HG02610 (cell line): ENCODE results near the gene S100A5.
"Not testable (repeated sequence)": the region's sequence is repeated elsewhere in the genome, so short reads cannot be mapped to it uniquely, and the experiment has no call there.

ENCODE experiments used
- ATAC-seq: cut with Tn5 transposase; IDR thresholded peaks from one replicate; pipeline ENCODE4 v1.9.1; 2021; ENCODE audit warnings: mild to moderate bottlenecking, moderate library complexity; ENCODE audit not compliant: unreplicated experiment

S100A5 gene

DNA sequence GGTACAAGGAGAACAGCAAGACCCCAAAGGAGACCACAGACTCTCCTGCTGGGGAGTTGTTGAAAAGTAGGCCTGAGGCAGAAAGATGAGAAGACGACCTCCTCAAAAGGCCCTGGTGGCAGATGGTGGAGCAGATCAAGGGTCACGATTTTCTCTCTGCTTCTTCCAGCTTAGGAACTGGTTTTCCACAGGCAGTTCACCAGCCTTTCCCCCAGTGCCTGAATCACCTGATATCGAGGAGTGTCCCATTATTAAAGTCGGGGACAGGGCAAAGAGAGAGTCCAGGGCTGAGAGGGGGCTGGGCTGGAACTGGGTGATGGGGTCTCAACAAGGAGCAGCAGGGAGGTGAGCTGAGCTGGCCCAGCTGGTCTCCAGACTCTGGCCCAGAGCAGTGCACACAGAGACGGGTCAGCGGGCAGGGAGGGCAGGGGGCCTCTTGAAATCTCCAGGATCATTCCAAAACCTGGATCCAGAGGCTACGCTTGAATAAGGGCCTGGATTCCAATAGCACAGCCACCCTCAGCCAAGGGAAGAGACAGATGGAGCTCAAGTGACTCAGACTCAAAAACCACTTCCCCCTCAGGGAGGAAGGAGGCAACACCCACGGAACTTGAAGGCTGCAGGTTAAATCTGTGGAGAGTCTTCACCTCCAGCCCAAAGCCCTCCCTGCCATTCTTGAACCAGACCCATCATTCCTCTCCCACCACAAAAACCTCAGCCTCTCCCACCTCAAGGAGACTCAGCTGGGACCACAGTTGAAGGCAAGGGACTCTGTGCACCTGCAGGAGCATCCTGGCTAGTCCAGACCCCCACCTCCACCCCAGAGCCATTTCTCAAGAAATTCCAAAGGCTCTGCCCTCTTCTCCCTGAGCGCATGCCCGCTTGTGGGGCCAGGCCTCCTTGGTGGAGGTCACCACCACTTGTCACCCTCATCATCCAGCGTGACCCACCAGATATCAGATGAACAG lies at the start of gene S100A5:
Gene S100A5, minus strand, starts transcription at position 541 of the 968 bp plus-strand sequence. CDS start 743 bp downstream, outside the sequence.
- ATAC-seq, result no peak

DNA sequence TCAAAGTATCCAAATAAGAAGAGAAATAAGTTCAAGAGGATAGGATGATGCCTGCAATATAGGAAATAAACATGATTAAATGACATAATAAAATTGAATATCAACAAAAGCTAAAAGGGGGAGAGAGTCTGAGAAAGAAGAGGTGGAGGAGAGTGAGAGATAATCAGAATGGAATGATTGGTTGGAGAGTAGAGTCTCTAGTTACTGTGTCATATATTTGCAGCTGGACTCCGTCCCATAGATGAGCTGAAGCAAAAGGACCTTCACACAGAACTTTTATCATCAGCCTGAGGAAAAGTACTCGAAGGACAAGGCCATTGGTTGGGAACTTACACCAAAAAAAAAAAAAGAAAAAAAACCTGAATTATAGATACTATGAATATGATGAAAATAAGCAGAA lies 47.7 kb upstream of the S100A5 start:
- no peak for ATAC-seq

- ATAC-seq, result not testable (repeated sequence)
Measured at GRCh38 chr1:153588033-153588432, 47.3 kb upstream of the S100A5 start.

- no peak for ATAC-seq
Measured at GRCh38 chr1:153587314-153587713, 46.6 kb upstream of the S100A5 start.

GRCh38 chr1:153586347-153586746 lies 45.6 kb upstream of the S100A5 start:
- no peak for ATAC-seq

GRCh38 chr1:153585006-153585405 lies 44.3 kb upstream of the S100A5 start:
- ATAC-seq, result no peak

GRCh38 chr1:153583976-153584375 lies 43.2 kb upstream of the S100A5 start:
- ATAC-seq, result no peak

- not testable (repeated sequence) for ATAC-seq
Measured at GRCh38 chr1:153583514-153583913, 42.8 kb upstream of the S100A5 start.

DNA sequence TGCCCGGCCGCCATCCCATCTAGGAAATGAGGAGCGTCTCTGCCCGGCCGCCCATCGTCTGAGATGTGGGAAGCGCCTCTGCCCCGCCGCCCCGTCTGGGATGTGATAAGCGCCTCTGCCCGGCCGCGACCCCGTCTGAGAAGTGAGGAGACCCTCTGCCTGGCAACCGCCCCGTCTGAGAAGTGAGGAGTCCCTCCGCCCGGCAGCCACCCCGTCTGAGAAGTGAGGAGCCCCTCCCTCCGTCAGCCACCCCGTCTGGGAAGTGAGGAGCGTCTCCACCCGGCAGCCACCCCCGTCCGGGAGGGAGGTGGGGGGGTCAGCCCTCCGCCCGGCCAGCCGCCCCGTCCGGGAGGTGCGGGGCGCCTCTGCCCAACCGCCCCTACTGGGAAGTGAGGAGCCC lies 42.1 kb upstream of the S100A5 start:
- ATAC-seq, result not testable (repeated sequence)

DNA sequence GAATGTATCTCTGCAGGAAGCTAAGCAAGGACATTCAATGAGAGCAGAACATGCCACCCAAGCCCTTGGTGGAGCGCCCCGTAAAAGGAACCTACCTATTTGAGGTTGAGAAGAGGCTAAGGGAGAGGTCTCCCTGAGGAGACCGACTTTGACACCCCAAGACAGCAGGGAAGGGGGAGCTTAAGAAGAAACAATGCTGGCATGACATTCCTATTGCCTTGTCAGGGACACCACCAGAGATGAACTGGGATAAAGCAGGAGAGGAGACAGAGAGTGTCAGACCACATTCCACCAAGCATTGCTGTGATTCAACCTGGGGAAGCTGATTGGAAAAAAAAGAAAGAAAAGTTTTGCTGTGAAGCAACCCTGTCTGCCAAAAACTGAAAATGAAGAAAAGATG lies 38.2 kb upstream of the S100A5 start:
- no peak for ATAC-seq

DNA sequence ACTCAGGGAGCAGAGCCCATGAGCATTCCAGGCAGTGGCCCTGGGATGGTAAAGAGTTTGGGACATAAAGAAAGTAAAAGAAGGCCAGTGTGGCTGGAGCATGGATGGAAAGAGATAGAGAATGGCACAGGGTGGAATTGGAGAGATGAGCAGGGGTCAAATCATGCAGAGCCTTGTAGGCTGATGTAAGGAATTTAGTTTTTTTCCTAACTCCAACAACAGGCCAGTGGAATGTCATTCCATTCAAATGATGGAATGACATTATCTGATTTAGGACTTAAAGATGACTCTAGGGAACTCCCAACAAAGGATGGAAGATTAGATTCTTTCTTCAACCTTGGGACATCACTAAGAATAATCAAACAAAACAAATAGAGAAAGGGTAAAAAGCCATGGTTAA lies 37.8 kb upstream of the S100A5 start:
- no peak for ATAC-seq

DNA sequence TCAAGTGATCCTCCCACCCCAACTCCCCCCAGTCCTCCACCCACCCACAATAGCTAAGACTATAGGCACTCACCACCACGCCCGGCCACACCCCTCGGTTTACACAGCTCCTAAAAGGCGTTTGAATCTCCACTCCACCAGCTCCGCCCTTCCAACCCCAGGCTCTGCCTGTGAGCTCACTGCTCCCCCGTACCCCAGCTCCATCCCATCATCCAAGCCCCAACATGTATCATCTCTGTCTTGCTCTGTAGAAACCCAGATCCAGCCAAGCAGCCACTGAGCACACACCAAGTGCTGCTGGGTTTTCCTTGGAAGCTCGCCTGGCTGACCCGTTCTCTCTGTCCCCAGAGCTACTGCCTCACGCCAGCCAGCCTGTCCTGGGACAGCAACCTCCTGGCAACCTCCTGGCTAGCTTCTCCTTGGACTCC lies 36.9 kb upstream of the S100A5 start:
- no peak for ATAC-seq

- no peak for ATAC-seq
Measured at GRCh38 chr1:153577138-153577537, 36.4 kb upstream of the S100A5 start.

GRCh38 chr1:153575497-153575896 lies 34.8 kb upstream of the S100A5 start:
- ATAC-seq, result not testable (repeated sequence)

DNA sequence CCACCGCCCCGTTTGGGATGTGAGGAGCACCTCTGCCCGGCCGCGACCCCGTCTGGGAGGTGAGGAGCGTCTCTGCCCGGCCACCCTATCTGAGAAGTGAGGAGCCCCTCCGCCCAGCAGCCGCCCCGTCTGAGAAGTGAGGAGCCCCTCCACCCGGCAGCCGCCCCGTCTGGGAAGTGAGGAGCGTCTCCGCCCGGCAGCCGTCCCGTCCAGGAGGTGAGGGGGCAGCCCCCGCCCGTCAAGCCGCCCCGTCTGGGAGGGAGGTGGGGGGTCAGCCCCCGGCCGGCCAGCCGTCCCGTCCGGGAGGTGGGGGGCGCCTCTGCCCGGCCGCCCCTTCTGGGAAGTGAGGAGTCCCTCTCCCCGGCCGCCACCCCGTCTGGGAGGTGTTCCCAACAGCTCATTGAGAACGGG lies 34.4 kb upstream of the S100A5 start:
- ATAC-seq, result not testable (repeated sequence)

- ATAC-seq, result no peak
Measured at GRCh38 chr1:153573351-153573750, 32.6 kb upstream of the S100A5 start.

DNA sequence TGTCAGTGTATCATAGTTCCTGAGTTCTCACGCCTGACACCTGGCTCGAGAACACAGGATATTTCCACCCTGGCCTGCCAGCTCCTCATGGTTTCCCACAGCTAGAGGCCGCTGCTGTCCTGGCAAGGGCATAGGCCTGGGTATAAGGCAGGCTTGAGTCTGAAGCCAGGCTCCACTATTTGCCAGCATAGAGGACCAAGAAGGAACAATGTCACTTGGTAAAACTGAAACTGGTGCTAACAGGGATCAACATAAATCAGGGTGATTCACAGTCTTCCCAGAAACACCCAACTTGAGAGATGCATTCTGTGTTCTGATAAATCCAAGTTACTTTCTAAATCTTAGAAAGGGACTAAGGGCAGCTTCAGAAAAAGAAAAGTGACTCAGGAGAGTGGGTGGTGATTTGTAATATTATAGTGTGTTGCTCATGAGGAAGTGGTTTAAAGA lies 31.9 kb upstream of the S100A5 start:
- ATAC-seq, result peak; percentile 58

- no peak for ATAC-seq
Measured at GRCh38 chr1:153571706-153572105, 31.0 kb upstream of the S100A5 start.

DNA sequence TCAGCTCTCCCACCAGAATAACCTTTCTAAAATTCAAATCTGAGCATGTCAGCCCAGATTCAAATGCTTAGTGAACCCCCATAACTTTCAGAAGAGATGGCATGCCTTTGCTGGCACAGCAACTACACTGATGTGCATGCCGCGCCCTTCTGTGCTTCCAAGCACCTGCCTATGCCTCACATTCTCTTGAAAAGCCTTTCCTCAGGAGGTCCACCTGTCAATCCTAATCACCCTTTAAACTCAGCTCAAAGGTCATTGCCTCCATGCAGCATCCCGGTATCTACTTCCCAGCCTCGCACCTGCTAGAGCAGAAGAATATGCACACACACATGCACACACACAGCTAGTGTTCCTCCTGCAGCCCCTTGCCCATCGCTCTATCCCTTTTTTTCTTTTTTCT lies 30.1 kb upstream of the S100A5 start:
- no peak for ATAC-seq

DNA sequence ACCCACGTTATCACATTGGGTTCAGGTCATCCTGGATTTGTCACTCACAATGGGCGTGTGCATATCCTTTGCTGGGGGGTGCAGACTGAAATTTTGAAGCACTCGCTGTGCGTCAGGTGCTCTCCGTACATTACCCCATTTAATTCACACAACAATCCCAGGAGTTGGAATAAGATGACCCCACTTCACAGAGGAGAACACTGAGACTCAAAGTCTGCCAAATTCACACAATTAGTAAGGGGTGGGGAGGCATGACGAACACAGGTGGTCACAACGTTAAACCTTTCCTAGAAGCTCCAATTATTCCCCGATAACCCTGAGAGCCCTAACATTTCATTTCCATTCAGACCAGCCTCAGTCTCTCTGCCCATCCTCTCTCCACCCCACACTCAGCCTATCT lies 28.7 kb upstream of the S100A5 start:
- ATAC-seq, result no peak

- ATAC-seq, result no peak
Measured at GRCh38 chr1:153568367-153569099, 27.8 kb upstream of the S100A5 start.
